Muscle layer of colon (tissue), 2 donors: ENCODE data around the gene GASK1A.

ENCODE experiments used
- H3K27ac ChIP-seq: one replicate; pipeline ENCODE4 v1.7.0; 2013; ENCODE audit warnings: low read depth, mild to moderate bottlenecking, low read length, moderate library complexity
- H3K27me3 ChIP-seq, 2 donors: one replicate each; pipeline ENCODE4 v1.7.0; 2013; ENCODE audit warnings: low read length in 2 of 2, mild to moderate bottlenecking in 2 of 2; ENCODE audit not compliant: insufficient read depth in 2 of 2, control insufficient read depth in 1 of 2
- H3K36me3 ChIP-seq: one replicate; pipeline ENCODE4 v1.7.0; 2013; ENCODE audit warnings: mild to moderate bottlenecking, low read length; ENCODE audit not compliant: insufficient read depth
- H3K4me1 ChIP-seq: one replicate; pipeline ENCODE4 v1.7.0; 2013; ENCODE audit warnings: mild to moderate bottlenecking, low read length; ENCODE audit not compliant: insufficient read depth
- H3K4me3 ChIP-seq, 2 donors: one replicate each; pipeline ENCODE4 v1.7.0; 2013; ENCODE audit warnings: low read length in 2 of 2, low read depth in 1 of 2, mild to moderate bottlenecking in 1 of 2, moderate library complexity in 1 of 2
- H3K9ac ChIP-seq: one replicate; pipeline ENCODE4 v1.7.0; 2013; ENCODE audit warnings: low read length
- H3K9me3 ChIP-seq: one replicate; pipeline ENCODE4 v1.7.0; 2013; ENCODE audit warnings: mild to moderate bottlenecking, low read length
- donor health status: abdominal sarcoma.
- donor health status: Adenocarcinoma of cecum.

Gene GASK1A

DNA sequence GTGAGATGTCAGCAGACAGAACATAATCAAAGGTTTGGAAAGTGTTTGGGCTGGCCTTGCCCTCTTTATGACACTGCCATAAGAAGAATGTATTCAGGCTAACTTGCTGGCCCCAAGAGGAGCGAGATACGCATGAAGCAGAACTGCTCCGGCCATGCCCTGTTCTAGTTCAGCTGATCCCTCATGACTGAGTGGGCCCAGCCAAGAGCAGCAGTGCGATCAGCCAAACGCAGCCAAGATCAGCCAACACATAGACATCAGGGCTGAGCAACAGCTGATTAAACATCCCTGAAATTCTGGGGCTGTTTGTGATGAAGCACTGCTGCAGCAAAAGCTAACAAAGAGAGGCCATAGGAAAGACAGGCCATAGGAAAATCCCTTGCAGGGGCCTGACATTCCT is 102.7 kb downstream of the GASK1A start:
- H3K4me3 ChIP-seq = no peak overlapping the region
- no peaks in the 10 kb centered on the region for H3K9me3 ChIP-seq
- H3K27me3 ChIP-seq = no peaks in the 10 kb centered on the region
- H3K9ac ChIP-seq = no peak overlapping the region
- no peaks in the 10 kb centered on the region for H3K4me1 ChIP-seq
- H3K36me3 ChIP-seq = peaks cover 18% of the 10 kb centered on the region
- H3K27ac ChIP-seq = no peak overlapping the region

DNA sequence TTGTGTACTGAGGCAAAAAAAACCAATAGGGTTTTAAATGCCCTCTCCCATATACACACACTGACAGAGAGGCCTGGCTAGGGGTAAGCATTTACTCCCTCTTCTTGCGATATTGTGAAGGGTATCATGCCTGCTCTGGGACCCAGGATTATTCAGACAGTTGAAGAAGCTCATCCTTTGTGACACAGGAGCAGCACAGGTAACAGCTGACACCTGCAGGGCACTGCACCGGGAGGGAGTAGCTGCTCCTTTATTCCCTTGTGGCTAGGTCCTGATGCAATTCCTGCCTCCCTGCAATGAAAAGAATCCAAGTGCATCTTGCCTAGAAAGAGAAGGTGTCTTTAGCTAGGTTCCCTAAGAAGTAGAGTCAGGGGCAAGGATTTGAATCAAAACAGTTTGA is 103.3 kb downstream of the GASK1A start:
- peaks cover 18% of the 10 kb centered on the region for H3K36me3 ChIP-seq
- no peaks in the 10 kb centered on the region for H3K27me3 ChIP-seq
- no peak overlapping the region for H3K27ac ChIP-seq
- no peaks in the 10 kb centered on the region for H3K4me1 ChIP-seq
- no peaks in the 10 kb centered on the region for H3K9me3 ChIP-seq
- H3K9ac ChIP-seq = no peak overlapping the region
- no peak overlapping the region for H3K4me3 ChIP-seq

DNA sequence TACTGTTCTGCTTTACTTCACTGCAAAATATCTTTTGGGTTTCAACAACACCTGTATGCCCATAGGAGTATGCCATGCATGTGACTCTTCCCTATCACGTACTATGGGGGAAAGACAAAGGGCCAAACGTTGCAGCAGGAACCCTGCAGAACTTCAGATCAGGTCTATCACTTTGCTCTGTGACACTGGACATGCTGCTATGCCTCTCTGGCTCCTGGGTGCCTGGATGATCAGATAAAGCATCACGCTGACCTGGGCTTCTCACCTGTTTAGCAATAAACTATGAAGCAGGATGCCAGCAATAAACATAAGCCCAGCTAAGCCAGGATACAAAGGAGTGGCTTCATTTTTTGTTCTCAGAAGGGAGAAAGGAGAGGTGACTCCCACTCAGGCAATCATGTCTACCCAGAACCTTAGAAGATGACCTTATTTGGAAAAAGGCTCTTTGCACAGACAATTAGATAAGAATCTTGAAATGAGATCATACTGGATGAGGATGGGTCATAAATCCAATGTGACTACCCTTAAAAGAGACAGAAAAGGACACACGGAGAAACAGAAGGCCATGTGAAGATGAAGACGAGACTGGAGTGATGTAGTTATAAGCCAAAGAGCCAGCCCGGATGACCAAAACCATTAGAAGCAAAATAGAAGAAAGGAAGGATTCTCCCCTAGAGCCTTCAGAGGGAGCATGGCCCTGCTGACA is 107.5 kb downstream of the GASK1A start:
- Histone ChIP-seq H3K27me3 (no peaks in the 10 kb centered on the region), H3K36me3 (peaks cover 3% of the 10 kb centered on the region), H3K9me3 (no peaks in the 10 kb centered on the region), H3K4me1 (peaks cover 18% of the 10 kb centered on the region), H3K27ac (no peak overlapping the region), H3K9ac (no peak overlapping the region), H3K4me3 (no peak overlapping the region)

DNA sequence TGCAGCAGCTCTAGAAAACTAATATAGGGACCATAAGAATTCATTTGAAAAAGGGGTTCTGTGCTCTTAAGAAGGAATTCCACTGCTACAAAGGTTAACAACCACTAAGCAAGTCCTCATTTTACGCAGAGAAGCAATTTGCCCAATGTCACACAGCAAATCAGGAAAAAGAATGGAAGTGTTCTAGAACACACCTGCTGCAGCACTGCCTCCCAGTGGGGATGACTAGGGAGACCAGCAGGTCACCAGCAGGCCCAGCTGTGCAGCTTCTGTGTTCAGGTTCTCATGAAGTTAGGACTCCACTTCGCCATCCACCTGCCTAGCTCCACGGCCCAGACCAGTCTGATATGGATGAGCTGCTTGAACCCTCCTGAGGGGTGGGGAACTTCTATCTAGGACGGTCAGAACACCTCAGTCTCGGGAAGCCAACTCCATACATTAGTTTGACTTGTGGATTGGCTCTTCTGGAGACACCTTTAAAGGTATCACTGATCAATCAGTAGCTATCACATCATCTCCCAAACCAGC is 108.2 kb downstream of the GASK1A start:
- Histone ChIP-seq H3K9me3 (no peaks in the 10 kb centered on the region), H3K27ac (no peak overlapping the region), H3K27me3 (no peaks in the 10 kb centered on the region), H3K4me1 (peaks cover 18% of the 10 kb centered on the region), H3K36me3 (peaks cover 3% of the 10 kb centered on the region), H3K9ac (no peak overlapping the region), H3K4me3 (no peak overlapping the region)

DNA sequence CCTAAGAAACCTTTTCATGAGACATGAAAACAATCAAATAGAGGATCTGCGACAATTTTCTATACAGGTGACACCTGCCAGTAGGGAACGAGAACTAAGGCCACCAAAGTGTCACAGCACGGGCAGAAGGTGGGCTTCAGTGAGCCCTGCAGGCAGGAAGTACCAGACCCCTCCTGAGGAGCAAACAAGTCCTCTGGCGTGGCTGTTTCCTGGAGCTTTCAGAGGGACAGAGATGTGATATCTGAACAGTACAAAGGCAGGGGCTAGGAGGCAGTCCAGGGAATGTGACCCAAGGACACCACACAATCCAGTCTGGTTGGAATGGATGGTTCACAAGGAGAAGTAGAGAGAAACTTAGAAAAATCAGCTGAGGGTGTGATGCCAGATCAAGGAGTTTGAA is 110.0 kb downstream of the GASK1A start:
- no peak overlapping the region for H3K27ac ChIP-seq
- peaks cover 3% of the 10 kb centered on the region for H3K36me3 ChIP-seq
- no peaks in the 10 kb centered on the region for H3K9me3 ChIP-seq
- peaks cover 26% of the 10 kb centered on the region for H3K4me1 ChIP-seq
- H3K27me3 ChIP-seq = no peaks in the 10 kb centered on the region
- no peak overlapping the region for H3K4me3 ChIP-seq
- H3K9ac ChIP-seq = no peak overlapping the region

DNA sequence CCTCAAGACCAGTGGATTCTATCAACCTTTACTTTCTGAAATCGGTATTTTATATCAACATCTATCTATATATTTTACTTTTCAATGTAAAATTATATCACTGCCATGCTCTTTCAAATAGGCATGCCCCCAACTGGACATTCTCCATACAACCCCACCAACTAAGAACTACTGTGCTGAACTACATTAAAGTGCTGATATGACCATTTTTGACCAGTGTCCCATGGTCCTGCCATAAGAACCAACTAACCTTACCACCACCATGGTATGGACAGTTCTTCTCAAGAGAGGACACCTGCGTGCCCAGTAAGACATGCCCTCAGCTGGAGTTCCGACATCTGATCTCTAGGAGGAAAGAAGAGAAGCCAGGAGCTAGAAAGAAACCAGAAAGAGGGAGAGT is 111.1 kb downstream of the GASK1A start:
- no peaks in the 10 kb centered on the region for H3K27me3 ChIP-seq
- no peak overlapping the region for H3K27ac ChIP-seq
- H3K4me1 ChIP-seq = peaks cover 33% of the 10 kb centered on the region
- H3K9ac ChIP-seq = no peak overlapping the region
- peaks cover 3% of the 10 kb centered on the region for H3K36me3 ChIP-seq
- H3K4me3 ChIP-seq = no peak overlapping the region
- H3K9me3 ChIP-seq = no peaks in the 10 kb centered on the region

DNA sequence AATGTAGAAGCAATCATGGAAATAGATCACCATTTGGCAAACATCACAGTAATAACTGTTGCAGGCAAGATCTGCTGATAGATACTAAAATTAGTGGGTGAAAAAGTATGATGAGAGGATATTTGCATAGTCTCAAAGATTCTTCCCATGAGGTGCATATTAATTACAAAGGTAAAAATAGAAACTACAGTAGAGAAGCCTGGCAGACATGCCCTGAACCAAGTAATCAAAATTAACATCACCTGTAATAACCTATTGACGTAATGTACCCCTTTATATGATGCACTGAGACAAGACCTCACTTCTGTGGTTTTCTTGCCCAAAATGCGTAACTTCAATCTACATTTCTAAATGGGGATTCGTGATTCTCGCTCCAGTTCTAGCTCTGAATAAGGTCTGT is 112.4 kb downstream of the GASK1A start:
- Histone ChIP-seq H3K9me3 (no peaks in the 10 kb centered on the region), H3K9ac (no peak overlapping the region), H3K27ac (no peak overlapping the region), H3K27me3 (no peaks in the 10 kb centered on the region), H3K4me1 (peaks cover 33% of the 10 kb centered on the region), H3K36me3 (peaks cover under 1% of the 10 kb centered on the region), H3K4me3 (no peak overlapping the region)

DNA sequence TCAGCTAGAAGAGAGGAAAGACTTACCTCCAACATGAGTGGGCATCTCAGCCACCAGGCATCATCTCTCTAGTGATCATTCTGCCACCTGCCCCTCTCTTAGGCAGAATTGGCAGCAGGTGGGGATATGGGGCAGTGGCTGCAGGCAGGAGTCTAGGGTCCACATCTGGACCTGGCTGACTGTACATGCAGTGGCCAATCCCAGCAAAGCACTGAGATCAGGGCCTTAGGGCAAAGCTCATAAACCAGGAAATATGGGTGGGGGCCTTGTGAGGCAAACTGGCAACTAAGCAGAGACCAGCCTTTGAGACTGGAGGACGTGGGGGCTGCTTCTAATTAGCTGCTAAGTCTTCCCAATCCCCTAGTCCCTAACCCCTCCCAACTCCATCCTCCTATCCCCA is 113.9 kb downstream of the GASK1A start:
- Histone ChIP-seq H3K4me3 (no peak overlapping the region), H3K27ac (no peak overlapping the region), H3K27me3 (no peaks in the 10 kb centered on the region), H3K36me3 (no peaks in the 10 kb centered on the region), H3K4me1 (peaks cover 33% of the 10 kb centered on the region), H3K9ac (no peak overlapping the region), H3K9me3 (no peaks in the 10 kb centered on the region)

DNA sequence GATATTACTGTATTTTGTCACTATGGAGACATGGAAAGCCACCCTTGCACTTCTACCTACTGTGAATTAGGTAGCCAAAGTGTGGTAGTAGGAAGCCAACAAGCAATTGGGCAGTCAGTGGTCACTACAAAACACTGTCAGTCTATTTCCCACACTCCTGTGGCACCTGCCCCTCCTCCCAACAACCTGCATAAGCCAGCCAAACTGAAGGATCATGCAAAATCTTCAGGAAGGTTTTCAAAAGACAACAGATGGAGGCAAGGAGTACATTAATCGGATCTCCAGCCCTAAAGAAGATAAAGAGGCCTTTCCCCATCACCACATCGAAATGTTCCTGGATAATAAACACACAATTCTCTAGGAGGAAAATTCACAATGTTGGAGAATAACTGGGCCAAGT is 114.9 kb downstream of the GASK1A start:
- no peaks in the 10 kb centered on the region for H3K36me3 ChIP-seq
- no peak overlapping the region for H3K9ac ChIP-seq
- no peak overlapping the region for H3K4me3 ChIP-seq
- H3K27ac ChIP-seq = no peak overlapping the region
- H3K4me1 ChIP-seq = peaks cover 33% of the 10 kb centered on the region
- H3K9me3 ChIP-seq = no peaks in the 10 kb centered on the region
- H3K27me3 ChIP-seq = no peaks in the 10 kb centered on the region

DNA sequence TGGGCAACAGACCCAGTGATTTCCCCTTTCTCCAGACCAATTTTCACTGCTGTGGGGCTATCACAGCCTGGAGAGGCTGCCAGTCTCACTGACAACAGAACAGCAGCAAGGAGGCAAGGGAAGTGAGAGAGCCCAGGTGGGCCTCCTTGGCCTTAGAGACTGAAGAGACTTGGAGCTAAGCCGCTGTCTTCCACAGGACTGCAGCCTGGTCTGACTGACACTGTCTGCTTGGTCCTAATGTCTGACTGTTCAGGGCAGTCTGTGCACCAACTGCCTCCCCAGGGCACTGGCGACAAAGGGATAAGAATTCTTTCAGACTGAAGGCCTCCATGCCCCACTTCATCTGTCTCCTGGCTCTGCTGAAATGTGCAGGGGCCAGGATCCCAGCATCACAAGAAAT is 115.3 kb downstream of the GASK1A start:
- H3K36me3 ChIP-seq = no peaks in the 10 kb centered on the region
- H3K9me3 ChIP-seq = no peaks in the 10 kb centered on the region
- no peaks in the 10 kb centered on the region for H3K27me3 ChIP-seq
- H3K4me3 ChIP-seq = no peak overlapping the region
- H3K4me1 ChIP-seq = peaks cover 32% of the 10 kb centered on the region
- H3K27ac ChIP-seq = no peak overlapping the region
- H3K9ac ChIP-seq = no peak overlapping the region

DNA sequence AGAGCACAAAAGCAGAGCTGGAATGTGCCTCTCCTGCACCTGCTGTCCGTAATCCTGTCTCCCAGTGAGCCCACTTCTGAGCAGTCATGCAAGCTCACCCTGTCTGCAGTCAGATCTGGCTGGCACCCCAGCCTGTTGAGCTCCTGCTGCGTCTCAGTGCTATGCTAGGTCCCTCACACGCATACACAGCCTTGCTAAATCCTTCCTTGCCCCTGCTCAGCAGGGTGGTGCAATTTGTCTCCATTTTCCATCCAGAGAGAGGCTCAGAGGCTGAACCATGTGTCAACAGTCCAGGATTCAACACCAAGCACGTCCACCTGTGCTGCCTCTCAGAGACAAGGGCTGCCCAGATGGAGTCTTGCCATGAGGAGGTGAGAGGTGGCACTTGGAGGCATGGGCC is 115.7 kb downstream of the GASK1A start:
- Histone ChIP-seq H3K27ac (no peak overlapping the region), H3K36me3 (no peaks in the 10 kb centered on the region), H3K9ac (no peak overlapping the region), H3K4me3 (no peak overlapping the region), H3K27me3 (no peaks in the 10 kb centered on the region), H3K9me3 (no peaks in the 10 kb centered on the region), H3K4me1 (peaks cover 29% of the 10 kb centered on the region)

DNA sequence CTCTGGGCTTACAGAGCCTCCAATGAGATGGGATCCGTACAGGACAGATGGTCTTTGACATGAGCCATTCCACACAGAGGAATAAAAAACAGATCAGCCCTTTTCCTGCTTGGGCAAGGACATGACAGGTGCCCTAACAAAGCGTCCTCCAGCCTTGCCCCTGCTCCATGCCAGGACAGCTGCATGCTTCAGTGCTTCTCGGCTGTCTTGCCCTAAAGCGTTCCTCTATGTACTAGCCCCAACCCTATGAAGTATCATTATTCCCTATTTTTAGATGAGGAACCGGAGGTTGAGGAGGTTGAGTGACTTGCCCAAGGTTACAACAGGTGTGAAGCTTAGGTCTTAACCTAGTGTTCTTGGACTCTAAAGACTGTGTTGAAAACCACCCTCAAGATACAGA is 116.3 kb downstream of the GASK1A start:
- no peak overlapping the region for H3K4me3 ChIP-seq
- no peaks in the 10 kb centered on the region for H3K36me3 ChIP-seq
- no peaks in the 10 kb centered on the region for H3K27me3 ChIP-seq
- peaks cover 26% of the 10 kb centered on the region for H3K4me1 ChIP-seq
- H3K9me3 ChIP-seq = no peaks in the 10 kb centered on the region
- H3K27ac ChIP-seq = no peak overlapping the region
- no peak overlapping the region for H3K9ac ChIP-seq
